GM19023 (cell line): Measurements from ENCODE around the gene THY1.
"Not testable (repeated sequence)": the region's sequence is repeated elsewhere in the genome, so short reads cannot be mapped to it uniquely, and the experiment has no call there.

Experiments used
- ATAC-seq: cut with Tn5 transposase; IDR thresholded peaks from one replicate; pipeline ENCODE4 v1.9.1; 2021; ENCODE audit warnings: mild to moderate bottlenecking, moderate library complexity; ENCODE audit not compliant: unreplicated experiment

Gene THY1

DNA sequence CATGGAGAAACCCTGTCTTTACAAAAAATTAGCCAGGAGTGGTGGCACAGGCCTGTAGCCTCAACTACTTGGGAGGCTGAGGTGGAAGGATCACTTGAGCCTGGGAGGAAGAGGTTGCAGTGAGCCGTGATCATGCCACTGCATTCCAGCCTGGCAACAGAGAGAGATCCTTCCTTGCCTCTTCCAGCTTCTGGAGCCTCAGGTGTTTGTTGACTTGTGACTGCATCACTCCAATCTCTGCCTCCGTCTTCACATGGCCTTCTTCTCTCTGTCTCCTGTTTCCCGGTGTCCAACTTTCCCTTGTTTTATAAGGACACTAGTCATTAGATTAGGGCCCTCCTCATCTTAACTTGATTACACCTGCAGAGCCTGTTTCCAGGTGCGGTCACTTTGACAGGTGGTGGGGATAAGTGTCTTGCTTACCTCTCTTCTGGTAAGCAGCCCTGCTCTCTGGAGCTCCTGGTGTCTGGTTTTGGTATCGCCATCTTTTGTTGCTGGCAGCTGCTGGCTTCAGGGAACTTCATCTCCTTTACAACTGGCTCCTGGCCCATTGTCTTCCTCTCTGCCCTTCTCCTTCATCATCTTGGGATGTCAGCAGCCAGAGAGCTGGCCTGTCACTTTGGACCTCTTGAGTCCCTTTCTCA is 33.2 kb downstream of the THY1 start:
- ATAC-seq, result no peak

DNA sequence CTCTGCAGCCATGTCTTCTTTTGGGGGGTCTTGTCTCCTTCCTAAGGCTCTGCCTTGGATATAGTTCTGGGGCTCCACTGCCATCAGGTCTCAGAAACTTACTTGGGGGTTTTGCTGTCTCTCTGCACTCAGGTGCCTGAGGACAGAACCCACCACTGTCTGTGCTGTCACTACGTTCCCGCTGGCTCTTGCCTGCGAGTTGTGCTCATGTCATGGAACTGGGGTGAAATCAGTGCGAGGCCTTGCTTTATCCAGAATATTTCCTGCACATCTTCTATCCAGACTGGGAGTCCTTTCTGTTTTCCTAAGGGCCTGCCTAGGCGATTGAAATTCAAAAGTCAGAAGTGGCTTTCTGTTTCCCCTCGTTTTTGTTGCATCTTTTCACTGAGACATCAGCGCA is 34.9 kb downstream of the THY1 start:
- no peak for ATAC-seq

- no peak for ATAC-seq
These were observed 38.6 kb downstream of the THY1 start for GRCh38 chr11:119384332-119384731.

DNA sequence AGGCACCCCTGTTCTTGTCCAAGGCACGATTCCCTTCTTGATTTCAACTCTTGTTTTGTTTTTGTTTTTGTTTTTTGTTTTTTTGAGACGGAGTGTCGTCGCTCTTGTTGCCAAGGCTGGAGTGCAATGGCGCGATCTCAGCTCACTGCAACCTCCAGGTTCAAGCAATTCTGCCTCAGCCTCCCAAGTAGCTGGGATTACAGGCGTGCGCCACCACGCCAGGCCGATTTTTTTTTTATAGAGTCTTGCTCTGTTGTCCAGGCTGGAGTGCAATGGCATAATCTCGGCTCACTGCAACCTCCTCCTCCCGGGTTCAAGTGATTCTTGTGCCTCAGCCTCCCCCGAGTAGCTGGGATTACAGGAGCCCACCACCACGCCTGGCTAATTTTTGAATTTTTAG is 40.5 kb downstream of the THY1 start:
- not testable (repeated sequence) for ATAC-seq

GRCh38 chr11:119382101-119382500 is 40.9 kb downstream of the THY1 start:
- no peak for ATAC-seq

- ATAC-seq, result peak; percentile 99
These were observed 41.6 kb downstream of the THY1 start, which contains the start of gene USP2 for GRCh38 chr11:119381181-119381988. Gene USP2, minus strand, starts transcription at chr11:119381690. Its CDS starts 8,210 bp downstream, at chr11:119373480.

GRCh38 chr11:119380827-119381180 is 42.2 kb downstream of the THY1 start:
- ATAC-seq, result no peak

DNA sequence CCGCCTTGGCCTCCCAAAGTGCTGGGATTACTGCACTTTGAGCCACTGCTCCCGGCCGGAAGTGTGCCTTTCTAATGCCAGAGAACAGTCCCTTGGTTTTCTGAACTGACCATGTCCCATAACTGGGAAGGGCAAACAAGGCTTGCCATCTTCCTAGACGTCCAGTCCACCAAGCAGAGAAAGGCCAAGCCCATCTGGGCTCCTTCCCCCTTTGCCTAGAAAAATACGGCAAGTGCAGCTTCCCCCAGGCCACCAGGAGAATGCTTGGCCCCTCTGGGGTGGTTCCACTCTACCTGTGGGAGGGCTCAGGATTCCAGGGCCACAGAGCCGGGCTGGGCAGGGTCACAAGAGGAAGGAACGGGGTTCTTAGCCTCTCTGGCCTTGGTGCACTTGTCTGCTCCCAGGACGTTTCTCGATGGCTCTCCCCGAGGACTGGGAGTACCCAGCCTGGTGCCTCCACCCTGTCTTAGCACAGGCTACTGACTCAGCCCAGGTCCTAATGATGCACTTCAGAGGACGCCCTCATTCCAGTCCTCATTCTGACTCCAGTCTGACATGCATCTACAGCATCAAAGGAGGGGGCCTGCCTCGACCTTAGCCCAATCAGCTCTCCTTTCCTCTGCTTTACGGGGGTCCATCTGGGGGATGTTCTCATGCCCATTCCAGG is 42.7 kb downstream of the THY1 start:
- no peak for ATAC-seq

DNA sequence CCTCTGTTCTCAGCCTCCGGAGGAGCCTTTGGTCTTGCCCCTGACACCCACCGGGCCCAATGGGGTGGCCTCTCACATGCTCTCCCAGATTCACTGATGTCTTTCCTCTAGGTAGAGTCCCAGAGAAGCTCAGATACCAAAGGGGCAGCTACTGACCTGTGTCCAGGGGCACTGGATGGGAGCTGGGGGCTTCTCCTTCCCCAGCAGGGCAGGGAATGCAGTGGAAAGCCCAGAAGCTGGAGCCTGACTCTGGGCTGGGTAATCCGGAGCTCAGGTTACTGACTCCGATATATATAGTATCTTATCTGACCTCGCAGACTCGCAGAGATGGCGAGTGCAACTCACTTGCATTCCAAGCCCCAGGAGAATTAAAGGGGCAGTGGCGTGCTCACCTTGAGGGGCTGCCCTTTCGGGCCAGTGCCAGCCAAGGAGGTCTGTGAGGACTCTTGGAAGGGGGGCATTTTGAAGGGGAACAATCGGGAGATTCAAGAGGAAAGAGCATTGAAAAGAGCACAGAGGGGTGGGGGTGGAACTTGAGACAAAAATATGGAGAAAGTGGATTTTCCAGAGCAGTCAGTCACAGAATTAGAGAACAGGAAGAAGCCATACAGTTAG is 44.0 kb downstream of the THY1 start:
- no peak for ATAC-seq

GRCh38 chr11:119377961-119378667 is 44.9 kb downstream of the THY1 start:
- no peak for ATAC-seq

DNA sequence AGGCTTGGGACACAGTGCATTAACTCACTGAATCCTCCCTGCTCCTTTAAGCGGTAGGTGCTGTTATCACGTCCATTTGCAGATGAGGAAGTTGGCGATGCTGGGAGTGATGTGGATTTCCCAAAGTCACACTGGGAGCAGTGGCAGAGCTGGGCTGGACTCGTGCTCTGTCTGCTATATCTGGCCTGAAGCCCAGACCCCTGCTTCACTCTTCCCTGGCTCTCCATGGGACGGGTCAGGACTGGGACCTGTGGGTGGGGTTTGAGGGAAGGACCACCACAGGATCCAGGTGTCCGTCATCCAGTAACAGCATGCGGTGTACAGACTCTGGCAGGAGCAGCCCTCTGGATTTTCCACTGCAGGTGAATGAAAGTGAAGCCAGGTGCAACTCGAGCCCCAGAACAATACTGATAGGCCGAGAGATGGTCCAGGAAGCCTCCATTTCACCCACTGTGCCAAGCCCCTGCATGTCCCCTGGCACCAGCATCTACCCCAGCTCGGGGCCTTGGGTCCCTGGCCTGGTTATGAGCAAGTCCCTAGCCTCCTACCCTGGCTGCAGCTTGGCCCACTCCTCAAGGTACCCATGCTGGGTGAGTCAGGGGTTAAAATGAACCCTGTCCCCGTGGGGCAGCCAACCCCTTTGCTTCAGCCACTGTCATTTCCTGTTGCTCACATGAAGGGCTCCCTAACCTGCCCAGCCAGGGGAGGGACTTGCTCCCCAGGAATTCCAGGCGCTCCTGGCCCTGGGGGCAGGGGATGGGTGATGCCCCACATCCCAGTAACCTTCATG is 45.7 kb downstream of the THY1 start:
- no peak for ATAC-seq

GRCh38 chr11:119376197-119376847 is 46.6 kb downstream of the THY1 start:
- ATAC-seq, result no peak

- no peak for ATAC-seq
These were observed 47.4 kb downstream of the THY1 start for GRCh38 chr11:119375337-119376196.

GRCh38 chr11:119374632-119375336 is 48.2 kb downstream of the THY1 start:
- ATAC-seq, result no peak

- no peak for ATAC-seq
These were observed 48.9 kb downstream of the THY1 start for GRCh38 chr11:119373921-119374631.

- ATAC-seq, result no peak
These were observed 49.7 kb downstream of the THY1 start for GRCh38 chr11:119373059-119373920.
